Fibroblast of mammary gland (primary cell): ENCODE measurements around the gene RGL3.
"Not testable (repeated sequence)": the region's sequence is repeated elsewhere in the genome, so short reads cannot be mapped to it uniquely, and the experiment has no call there.

Experiments used
- DNase-seq: peaks from one replicate; pipeline ENCODE4 v3.0.0-alpha.2; 2010; ENCODE audit warnings: low read depth
- H3K4me3 ChIP-seq: 2 replicates; pipeline ENCODE4 v1.5.1; 2011; ENCODE audit warnings: low read depth, mild to moderate bottlenecking, low read length, moderate library complexity; ENCODE audit not compliant: control insufficient read depth
- CTCF ChIP-seq: conservative IDR thresholded peaks from 2 replicates; pipeline ENCODE4 v1.5.1; 2011; ENCODE audit warnings: low read depth, low read length, inconsistent platforms; ENCODE audit not compliant: control insufficient read depth, insufficient read depth

The RGL3 gene

GRCh38 chr19:11444059-11444458 is 24.9 kb upstream of the RGL3 start:
- DNase-seq: no peak
- no peak overlapping the region for H3K4me3 ChIP-seq
- no peak for TF ChIP-seq CTCF

- DNase-seq: no peak
- H3K4me3 ChIP-seq: no peak overlapping the region
- TF ChIP-seq CTCF: no peak
Measured at GRCh38 chr19:11437955-11438354, 18.8 kb upstream of the RGL3 start.

- peak; percentile 20 for DNase-seq
- no peak for TF ChIP-seq CTCF
- H3K4me3 ChIP-seq: peak overlapping the region; percentile 96
Measured at GRCh38 chr19:11435833-11436313, 16.8 kb upstream of the RGL3 start.

- TF ChIP-seq CTCF: peak; percentile 85
- H3K4me3 ChIP-seq: peak within 1 kb of the TSS; percentile 96
- peak; percentile 99 for DNase-seq
Measured at GRCh38 chr19:11435057-11435832, 16.1 kb upstream of the RGL3 start, which contains the start of the genes ODAD3 and PRKCSH. Gene ODAD3, minus strand, starts transcription at chr19:11435121. Its CDS starts 105 bp downstream, at chr19:11435016. Gene PRKCSH, plus strand, starts transcription at chr19:11435635. Its CDS starts 483 bp downstream, at chr19:11436118.

GRCh38 chr19:11434703-11435056 is 15.6 kb upstream of the RGL3 start:
- DNase-seq: no peak
- peak overlapping the region; percentile 96 for H3K4me3 ChIP-seq
- TF ChIP-seq CTCF: no peak

GRCh38 chr19:11433526-11433925 is 14.4 kb upstream of the RGL3 start:
- not testable (repeated sequence) for DNase-seq, H3K4me3 ChIP-seq

GRCh38 chr19:11426656-11427055 is 7.5 kb upstream of the RGL3 start:
- TF ChIP-seq CTCF: no peak
- H3K4me3 ChIP-seq: no peak overlapping the region
- no peak for DNase-seq
